GM19468 (cell line): ENCODE results near the gene PANX2.

Experiments used
- ATAC-seq: cut with Tn5 transposase; IDR thresholded peaks from one replicate; pipeline ENCODE4 v1.9.1; 2021; ENCODE audit warnings: mild to moderate bottlenecking, moderate library complexity, moderate number of reproducible peaks; ENCODE audit not compliant: unreplicated experiment; ENCODE audit errors: extremely low read depth

Gene PANX2

GRCh38 chr22:50221410-50222300, 51.1 kb downstream of the PANX2 start:
- ATAC-seq, result no peak

- ATAC-seq, result no peak
These were observed 52.0 kb downstream of the PANX2 start for GRCh38 chr22:50222508-50222907.

- no peak for ATAC-seq
These were observed 53.5 kb downstream of the PANX2 start for GRCh38 chr22:50224071-50224470.

DNA sequence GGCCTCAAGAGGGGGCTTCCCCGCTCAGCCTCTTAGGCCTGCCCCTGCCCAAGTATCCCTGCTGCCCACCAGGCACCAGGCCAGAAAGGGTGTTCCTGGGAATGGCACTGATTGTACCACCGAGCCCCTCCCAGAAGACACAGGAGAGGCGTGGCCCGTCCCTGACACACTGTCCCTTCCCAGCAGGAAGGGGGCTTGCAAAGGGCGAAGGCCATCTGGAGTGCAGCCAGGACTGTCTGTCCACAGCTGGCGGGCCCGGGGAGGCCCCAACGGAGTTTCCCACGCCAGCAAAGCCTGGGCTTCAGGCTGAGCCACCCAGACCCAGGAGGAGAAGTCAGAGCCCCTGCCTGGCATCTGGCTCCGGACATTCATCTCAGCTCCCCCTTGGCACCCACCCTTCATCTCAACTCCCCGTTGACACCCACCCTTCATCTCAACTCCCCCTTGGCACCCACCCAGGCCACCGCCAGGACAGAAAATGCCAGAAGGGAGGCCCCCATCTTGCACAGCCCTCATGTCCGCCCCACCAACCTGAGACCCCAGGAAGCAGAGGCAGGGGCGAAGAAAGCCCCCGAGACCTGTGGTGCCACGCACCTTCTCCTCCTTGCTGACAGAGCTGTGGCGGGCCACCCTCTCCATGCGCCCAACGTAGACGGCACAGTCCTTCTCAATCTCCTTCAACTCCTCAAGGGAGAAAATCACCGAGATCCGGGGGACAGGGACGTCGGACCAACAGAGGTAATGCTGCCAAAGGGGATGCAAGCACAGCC, 54.9 kb downstream of the PANX2 start:
- no peak for ATAC-seq

GRCh38 chr22:50226063-50226874, 55.7 kb downstream of the PANX2 start:
- ATAC-seq, result no peak

- ATAC-seq, result no peak
These were observed 56.3 kb downstream of the PANX2 start for GRCh38 chr22:50226875-50227165.

- no peak for ATAC-seq
These were observed 57.2 kb downstream of the PANX2 start for GRCh38 chr22:50227579-50228215.

GRCh38 chr22:50228366-50228765, 57.8 kb downstream of the PANX2 start:
- ATAC-seq, result no peak

DNA sequence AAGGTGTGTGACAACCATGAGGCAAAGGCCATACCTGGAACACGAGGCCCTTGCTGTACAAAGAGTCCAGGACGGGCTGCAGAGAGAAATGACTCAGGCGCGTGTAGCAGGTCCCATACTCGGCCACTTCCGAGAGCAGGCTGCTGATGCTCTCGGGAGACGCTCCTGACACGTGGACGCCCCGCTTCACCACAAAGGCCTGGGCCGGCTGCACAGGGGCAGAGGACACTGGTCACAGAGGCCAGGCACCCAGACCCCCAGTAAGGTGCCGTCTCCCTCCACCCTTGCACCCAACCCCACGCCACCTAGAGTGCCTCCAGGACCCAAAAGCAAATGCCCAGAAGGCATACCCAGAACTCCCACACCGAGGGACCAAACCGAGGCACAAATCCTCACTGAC, 58.8 kb downstream of the PANX2 start:
- ATAC-seq, result no peak
